ENCODE results near the gene NUP93. TPM values are rescaled to one million over a fixed set of nuclear protein-coding genes. Genes with fewer than 3 reads are reported as not detected.
A peak's percentile ranks its signal among the peaks of the same experiment; 100 is the strongest.

NUP93 gene
- polyA plus RNA-seq, 1 donor (not counting 4 experiments of a cell fraction or from before 2014, with no cell fraction given) = 74.1 TPM

DNA sequence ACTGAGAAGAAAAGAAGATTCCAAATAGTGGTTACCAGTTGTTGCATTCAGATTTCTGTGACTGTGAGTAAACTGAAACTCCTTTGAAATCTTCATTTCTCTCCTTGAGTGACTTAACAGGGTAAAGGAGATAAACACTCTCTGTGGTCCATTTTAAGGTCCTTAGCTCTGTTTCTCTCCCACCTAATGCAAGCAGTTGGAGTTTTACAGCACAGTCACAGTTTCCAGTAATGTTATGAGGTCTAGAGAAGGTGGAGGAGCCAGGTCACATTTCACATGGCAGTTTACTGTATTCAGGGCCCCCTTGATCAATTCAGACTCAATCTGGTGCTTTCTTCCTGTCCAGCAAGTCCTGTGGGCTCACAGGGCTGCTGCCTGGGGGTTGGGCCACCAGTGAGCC, 102.8 kb downstream of the NUP93 start:
- TF ChIP-seq, protein P1, sequence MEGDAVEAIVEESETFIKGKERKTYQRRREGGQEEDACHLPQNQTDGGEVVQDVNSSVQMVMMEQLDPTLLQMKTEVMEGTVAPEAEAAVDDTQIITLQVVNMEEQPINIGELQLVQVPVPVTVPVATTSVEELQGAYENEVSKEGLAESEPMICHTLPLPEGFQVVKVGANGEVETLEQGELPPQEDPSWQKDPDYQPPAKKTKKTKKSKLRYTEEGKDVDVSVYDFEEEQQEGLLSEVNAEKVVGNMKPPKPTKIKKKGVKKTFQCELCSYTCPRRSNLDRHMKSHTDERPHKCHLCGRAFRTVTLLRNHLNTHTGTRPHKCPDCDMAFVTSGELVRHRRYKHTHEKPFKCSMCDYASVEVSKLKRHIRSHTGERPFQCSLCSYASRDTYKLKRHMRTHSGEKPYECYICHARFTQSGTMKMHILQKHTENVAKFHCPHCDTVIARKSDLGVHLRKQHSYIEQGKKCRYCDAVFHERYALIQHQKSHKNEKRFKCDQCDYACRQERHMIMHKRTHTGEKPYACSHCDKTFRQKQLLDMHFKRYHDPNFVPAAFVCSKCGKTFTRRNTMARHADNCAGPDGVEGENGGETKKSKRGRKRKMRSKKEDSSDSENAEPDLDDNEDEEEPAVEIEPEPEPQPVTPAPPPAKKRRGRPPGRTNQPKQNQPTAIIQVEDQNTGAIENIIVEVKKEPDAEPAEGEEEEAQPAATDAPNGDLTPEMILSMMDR (optimal IDR thresholded peaks at IDR 0.05 in 1 of 3, IDR thresholded peaks at IDR 0.05 in 1 of 3, conservative IDR thresholded peaks at IDR 0.05 in 1 of 3; ENCODE audit: extremely low read depth in 1 of 3, insufficient read depth in 2 of 3, low read length in 3 of 3) = no peak
- TF ChIP-seq EZH2 (IDR thresholded peaks at IDR 0.05; ENCODE audit: low read length) = no peak
- Histone ChIP-seq H4K20me1 (ENCODE audit: control insufficient read depth, extremely low read depth, insufficient read depth, low read length) (no peaks in the 10 kb centered on the region), H3K9me1 (ENCODE audit: control insufficient read depth, extremely low read depth, insufficient read depth, low read length) (no peaks in the 10 kb centered on the region), H3K9ac (ENCODE audit: control insufficient read depth, extremely low read depth, insufficient read depth, low read length) (no peak overlapping the region), H3K4me3 (ENCODE audit: control insufficient read depth in 2 of 3, extremely low read depth in 1 of 3, insufficient read depth in 2 of 3, low read depth in 1 of 3, low read length in 3 of 3) (no peak overlapping the region), H3K4me2 (ENCODE audit: control insufficient read depth, extremely low read depth, insufficient read depth, low read depth, low read length) (no peak overlapping the region), H3K27ac (ENCODE audit: control insufficient read depth, insufficient read depth, low read length) (no peak overlapping the region), H2AFZ (ENCODE audit: control insufficient read depth, low read length) (no peak overlapping the region), H3K9me3 (ENCODE audit: control insufficient read depth, low read depth, low read length) (no peaks in the 10 kb centered on the region), H3K36me3 (ENCODE audit: control insufficient read depth in 2 of 2, extremely low read depth in 1 of 2, insufficient read depth in 2 of 2, low read length in 2 of 2) (peaks cover 32 to 50% of the 10 kb centered on the region in 2 experiments), H3K79me2 (ENCODE audit: control insufficient read depth, insufficient read depth, low read length) (no peaks in the 10 kb centered on the region), H3K4me1 (ENCODE audit: control insufficient read depth, extremely low read depth, insufficient read depth, low read length) (peaks cover 12% of the 10 kb centered on the region), H3K27me3 (ENCODE audit: control insufficient read depth, extremely low read depth, insufficient read depth, low read length) (no peaks in the 10 kb centered on the region)
- dilution Hi-C loops (cut with MboI; ENCODE audit: extremely low pct_ligation_motif_present, low sequenced_read_pairs) = no loop called here
- DNase-seq (ENCODE audit: low read depth, low spot score) (no peak), FAIRE-seq (no peak)

DNA sequence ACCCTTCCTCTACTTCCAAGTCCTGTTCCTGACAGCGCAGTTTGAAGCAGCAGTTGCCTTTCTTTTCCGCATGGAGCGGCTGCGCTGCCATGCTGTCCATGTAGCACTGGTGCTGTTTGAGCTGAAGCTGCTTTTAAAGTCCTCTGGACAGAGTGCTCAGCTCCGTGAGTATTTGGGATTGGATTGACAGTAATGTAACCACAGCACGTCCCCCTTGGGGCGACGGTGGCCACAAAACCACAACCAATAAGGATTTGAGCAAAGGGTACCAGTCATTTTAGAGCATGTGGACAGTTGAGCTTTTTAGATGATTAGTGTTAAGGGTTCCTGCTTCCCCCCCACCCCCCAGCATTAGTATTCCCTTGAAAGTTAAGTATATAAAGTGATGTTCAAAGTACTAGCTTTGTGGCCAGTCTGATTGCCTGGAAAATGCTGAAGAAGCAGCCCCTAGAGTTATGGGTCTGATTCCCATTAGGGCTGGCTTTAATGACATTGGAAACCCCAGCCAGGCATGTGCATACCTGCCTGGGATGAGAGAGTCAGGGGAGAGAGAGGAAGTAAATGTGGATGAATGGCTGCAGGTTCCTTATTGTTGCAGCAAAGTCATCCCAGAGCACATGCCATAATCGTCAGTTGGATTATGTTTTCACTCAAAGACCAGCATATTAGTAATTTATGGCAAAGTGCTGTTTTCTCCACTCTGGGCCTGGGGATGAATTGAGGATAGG, 103.5 kb downstream of the NUP93 start:
- Histone ChIP-seq H3K4me1 (ENCODE audit: control insufficient read depth, extremely low read depth, insufficient read depth, low read length) (peaks cover 12% of the 10 kb centered on the region), H3K27me3 (ENCODE audit: control insufficient read depth, extremely low read depth, insufficient read depth, low read length) (no peaks in the 10 kb centered on the region), H3K79me2 (ENCODE audit: control insufficient read depth, insufficient read depth, low read length) (no peaks in the 10 kb centered on the region), H3K36me3 (ENCODE audit: control insufficient read depth in 2 of 2, extremely low read depth in 1 of 2, insufficient read depth in 2 of 2, low read length in 2 of 2) (peaks cover 35 to 55% of the 10 kb centered on the region in 2 experiments), H3K4me2 (ENCODE audit: control insufficient read depth, extremely low read depth, insufficient read depth, low read depth, low read length) (peak overlapping the region; percentile 17), H3K4me3 (ENCODE audit: control insufficient read depth in 2 of 3, extremely low read depth in 1 of 3, insufficient read depth in 2 of 3, low read depth in 1 of 3, low read length in 3 of 3) (no peak overlapping the region), H3K9me3 (ENCODE audit: control insufficient read depth, low read depth, low read length) (no peaks in the 10 kb centered on the region), H3K27ac (ENCODE audit: control insufficient read depth, insufficient read depth, low read length) (peak overlapping the region; percentile 15), H4K20me1 (ENCODE audit: control insufficient read depth, extremely low read depth, insufficient read depth, low read length) (no peaks in the 10 kb centered on the region), H3K9me1 (ENCODE audit: control insufficient read depth, extremely low read depth, insufficient read depth, low read length) (no peaks in the 10 kb centered on the region), H3K9ac (ENCODE audit: control insufficient read depth, extremely low read depth, insufficient read depth, low read length) (no peak overlapping the region), H2AFZ (ENCODE audit: control insufficient read depth, low read length) (no peak overlapping the region)
- FAIRE-seq (peak; percentile 92), DNase-seq (ENCODE audit: low read depth, low spot score) (no peak)
- dilution Hi-C loops (cut with MboI; ENCODE audit: extremely low pct_ligation_motif_present, low sequenced_read_pairs) = no loop called here
- no peak for TF ChIP-seq EZH2 (IDR thresholded peaks at IDR 0.05; ENCODE audit: low read length)
- TF ChIP-seq, protein P1 (optimal IDR thresholded peaks at IDR 0.05 in 1 of 3, IDR thresholded peaks at IDR 0.05 in 1 of 3, conservative IDR thresholded peaks at IDR 0.05 in 1 of 3; ENCODE audit: extremely low read depth in 1 of 3, insufficient read depth in 2 of 3, low read length in 3 of 3) = no peak

All from keratinocyte (primary cell).